Measurements from ENCODE around the gene YIPF2.

GRCh38 chr19:10923260-10924112 lies 5.0 kb downstream of the YIPF2 start:
- TF ChIP-seq CTCF (IDR thresholded peaks at IDR 0.05; ENCODE audit: low read length), result no peak
- TF ChIP-seq EZH2 (IDR thresholded peaks at IDR 0.05; ENCODE audit: borderline replicate concordance, low read length), result no peak
